ENCODE measurements around the gene GRIK1. TPM values are rescaled to one million over a fixed set of nuclear protein-coding genes. Genes with fewer than 3 reads are reported as not detected.

The GRIK1 gene
- polyA plus RNA-seq, 1 donor from 2014 or later = 8.7 TPM

GRCh38 chr21:29664615-29665014, 275.2 kb downstream of the GRIK1 start:
- H3K27me3 ChIP-seq (ENCODE audit: insufficient read depth, low read depth, low read length) = no peaks in the 10 kb centered on the region
- H3K9me2 ChIP-seq (ENCODE audit: insufficient read depth, low read length) = no peaks in the 10 kb centered on the region
- no peaks in the 10 kb centered on the region for H3F3A ChIP-seq (ENCODE audit: insufficient read depth, low read length, poor library complexity, severe bottlenecking)
- H3K79me2 ChIP-seq (replicated peaks; ENCODE audit: insufficient read depth, low read length) = no peaks in the 10 kb centered on the region
- H3K9ac ChIP-seq (ENCODE audit: low read length) = no peak overlapping the region
- no peaks in the 10 kb centered on the region for H3K36me3 ChIP-seq (ENCODE audit: insufficient read depth, low read length)
- no peak overlapping the region for H2AFZ ChIP-seq (ENCODE audit: low read depth, low read length)
- TF ChIP-seq EP300 (conservative IDR thresholded peaks at IDR 0.05; ENCODE audit: poor library complexity, severe bottlenecking) = no peak
- no peak for TF ChIP-seq RAD21 (conservative IDR thresholded peaks at IDR 0.05)
- no peak for TF ChIP-seq REST (IDR thresholded peaks at IDR 0.05; ENCODE audit: borderline replicate concordance)
- TF ChIP-seq POLR2AphosphoS5 (IDR thresholded peaks at IDR 0.05) = no peak
- no peak for TF ChIP-seq MXI1 (conservative IDR thresholded peaks at IDR 0.05; ENCODE audit: poor library complexity, severe bottlenecking)
- H4K20me1 ChIP-seq (ENCODE audit: insufficient read depth) = no peaks in the 10 kb centered on the region
- H3K27ac ChIP-seq (ENCODE audit: low read length) = no peak overlapping the region
- no peak overlapping the region for H3K4me3 ChIP-seq (ENCODE audit: low read length)
- H3K4me2 ChIP-seq (ENCODE audit: low read length) = no peak overlapping the region
- no peaks in the 10 kb centered on the region for H3K9me3 ChIP-seq (ENCODE audit: low read length)

GRCh38 chr21:29661672-29662442, 277.9 kb downstream of the GRIK1 start:
- H3K4me2 ChIP-seq (ENCODE audit: low read length) = no peak overlapping the region
- no peaks in the 10 kb centered on the region for H3F3A ChIP-seq (ENCODE audit: insufficient read depth, low read length, poor library complexity, severe bottlenecking)
- no peak overlapping the region for H3K4me3 ChIP-seq (ENCODE audit: low read length)
- H3K27me3 ChIP-seq (ENCODE audit: insufficient read depth, low read depth, low read length) = no peaks in the 10 kb centered on the region
- TF ChIP-seq POLR2AphosphoS5 (IDR thresholded peaks at IDR 0.05) = no peak
- no peaks in the 10 kb centered on the region for H4K20me1 ChIP-seq (ENCODE audit: insufficient read depth)
- H3K9ac ChIP-seq (ENCODE audit: low read length) = no peak overlapping the region
- H3K27ac ChIP-seq (ENCODE audit: low read length) = no peak overlapping the region
- H3K36me3 ChIP-seq (ENCODE audit: insufficient read depth, low read length) = no peaks in the 10 kb centered on the region
- H3K79me2 ChIP-seq (replicated peaks; ENCODE audit: insufficient read depth, low read length) = no peaks in the 10 kb centered on the region
- H2AFZ ChIP-seq (ENCODE audit: low read depth, low read length) = no peak overlapping the region
- no peaks in the 10 kb centered on the region for H3K9me3 ChIP-seq (ENCODE audit: low read length)
- no peaks in the 10 kb centered on the region for H3K9me2 ChIP-seq (ENCODE audit: insufficient read depth, low read length)

GRCh38 chr21:29660047-29660720, 279.6 kb downstream of the GRIK1 start:
- no peak overlapping the region for H3K27ac ChIP-seq (ENCODE audit: low read length)
- no peaks in the 10 kb centered on the region for H3K36me3 ChIP-seq (ENCODE audit: insufficient read depth, low read length)
- no peaks in the 10 kb centered on the region for H3K9me2 ChIP-seq (ENCODE audit: insufficient read depth, low read length)
- H3K9ac ChIP-seq (ENCODE audit: low read length) = no peak overlapping the region
- H2AFZ ChIP-seq (ENCODE audit: low read depth, low read length) = no peak overlapping the region
- H3K79me2 ChIP-seq (replicated peaks; ENCODE audit: insufficient read depth, low read length) = no peaks in the 10 kb centered on the region
- H3K27me3 ChIP-seq (ENCODE audit: insufficient read depth, low read depth, low read length) = no peaks in the 10 kb centered on the region
- no peaks in the 10 kb centered on the region for H3K9me3 ChIP-seq (ENCODE audit: low read length)
- no peak overlapping the region for H3K4me3 ChIP-seq (ENCODE audit: low read length)
- H3F3A ChIP-seq (ENCODE audit: insufficient read depth, low read length, poor library complexity, severe bottlenecking) = no peaks in the 10 kb centered on the region
- no peaks in the 10 kb centered on the region for H4K20me1 ChIP-seq (ENCODE audit: insufficient read depth)
- H3K4me2 ChIP-seq (ENCODE audit: low read length) = no peak overlapping the region
- TF ChIP-seq EP300 (conservative IDR thresholded peaks at IDR 0.05; ENCODE audit: poor library complexity, severe bottlenecking) (no peak), EZH2 (IDR thresholded peaks at IDR 0.05; ENCODE audit: borderline replicate concordance, insufficient read depth, low read length, poor library complexity, severe bottlenecking) (no peak), MXI1 (conservative IDR thresholded peaks at IDR 0.05; ENCODE audit: poor library complexity, severe bottlenecking) (no peak), TAF1 (IDR thresholded peaks at IDR 0.05; ENCODE audit: low read depth) (no peak), REST (IDR thresholded peaks at IDR 0.05; ENCODE audit: borderline replicate concordance) (no peak), CTCF (IDR thresholded peaks at IDR 0.05; ENCODE audit: poor library complexity, severe bottlenecking) (no peak), RAD21 (conservative IDR thresholded peaks at IDR 0.05) (no peak), POLR2AphosphoS5 (IDR thresholded peaks at IDR 0.05) (no peak), SMC3 (conservative IDR thresholded peaks at IDR 0.05; ENCODE audit: poor library complexity) (no peak)
